HG03095 (cell line): ENCODE measurements around the gene HSPD1.
"Not testable (repeated sequence)": the region's sequence is repeated elsewhere in the genome, so short reads cannot be mapped to it uniquely, and the experiment has no call there.

ENCODE experiments used
- ATAC-seq: cut with Tn5 transposase; IDR thresholded peaks from one replicate; pipeline ENCODE4 v1.9.1; 2021; ENCODE audit warnings: moderate library complexity; ENCODE audit not compliant: unreplicated experiment

The HSPD1 gene

DNA sequence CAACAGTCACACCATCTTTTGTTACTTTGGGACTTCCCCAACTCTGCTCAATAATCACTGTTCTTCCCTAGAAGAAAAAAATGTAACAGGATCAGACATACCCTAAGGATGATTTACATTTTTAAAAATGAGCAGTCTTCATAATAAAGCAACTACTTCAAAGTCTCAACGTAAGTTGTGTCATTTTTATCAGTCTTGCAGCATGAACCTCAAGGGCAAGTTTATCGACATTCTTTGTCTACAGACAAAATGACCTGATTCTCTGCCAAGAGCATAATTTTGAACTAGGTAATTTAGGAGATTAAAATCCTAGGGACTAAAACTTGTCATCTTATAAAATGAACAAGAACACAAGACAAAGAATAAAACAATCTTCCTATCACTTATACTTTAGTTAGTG, 2.3 kb downstream of the HSPD1 start:
- no peak for ATAC-seq

DNA sequence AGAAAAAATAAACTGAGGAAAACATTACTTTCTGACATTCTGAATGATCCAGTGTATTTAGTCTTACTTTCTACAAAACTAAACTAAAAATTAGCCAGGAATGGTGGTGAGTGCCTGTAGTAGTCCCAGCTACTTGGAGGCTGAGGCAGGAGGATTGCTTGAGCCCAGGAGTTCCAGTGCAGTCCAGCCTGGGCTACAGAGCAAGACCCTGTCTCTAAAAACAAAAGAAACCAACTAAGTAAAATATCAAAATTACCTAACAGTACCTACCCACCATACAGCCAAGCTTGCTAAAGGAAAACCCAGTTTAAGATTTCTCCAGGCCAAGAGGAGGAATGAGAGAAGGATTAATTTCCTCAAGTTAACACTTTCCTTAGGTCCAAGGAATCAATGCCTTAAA, 2.9 kb downstream of the HSPD1 start:
- no peak for ATAC-seq

DNA sequence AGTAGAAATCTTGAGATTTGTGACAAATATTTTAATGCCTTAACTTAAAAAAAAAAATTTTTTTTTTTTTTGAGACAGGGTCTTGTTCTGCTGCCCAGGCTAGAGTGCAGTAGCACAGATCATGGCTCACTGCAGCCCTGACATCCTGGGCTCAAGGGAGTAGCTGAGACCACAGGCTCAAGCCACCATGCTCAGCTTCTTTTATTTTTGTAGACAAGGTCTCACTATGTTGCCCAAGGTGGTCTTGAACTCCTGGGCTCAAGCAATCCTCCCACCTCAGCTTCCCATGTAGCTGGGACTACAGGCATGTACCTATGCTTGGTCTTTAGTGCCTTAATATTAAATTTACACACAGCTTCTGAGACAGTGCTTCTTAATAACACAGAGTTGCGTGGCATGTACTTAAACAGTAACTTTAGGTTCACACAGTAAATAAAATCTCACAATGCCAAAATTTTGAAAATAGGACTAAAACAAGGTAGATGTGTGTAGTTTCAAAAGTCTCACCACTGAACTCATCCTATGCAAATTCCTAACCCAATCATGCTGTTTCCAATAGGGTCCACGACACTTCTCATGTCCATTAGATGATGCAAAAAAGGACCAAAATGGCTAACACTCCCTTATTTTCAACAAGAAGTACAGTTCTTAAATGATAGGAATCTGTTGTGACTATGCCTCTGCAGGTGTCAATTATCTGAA, 4.1 kb downstream of the HSPD1 start:
- ATAC-seq: no peak

DNA sequence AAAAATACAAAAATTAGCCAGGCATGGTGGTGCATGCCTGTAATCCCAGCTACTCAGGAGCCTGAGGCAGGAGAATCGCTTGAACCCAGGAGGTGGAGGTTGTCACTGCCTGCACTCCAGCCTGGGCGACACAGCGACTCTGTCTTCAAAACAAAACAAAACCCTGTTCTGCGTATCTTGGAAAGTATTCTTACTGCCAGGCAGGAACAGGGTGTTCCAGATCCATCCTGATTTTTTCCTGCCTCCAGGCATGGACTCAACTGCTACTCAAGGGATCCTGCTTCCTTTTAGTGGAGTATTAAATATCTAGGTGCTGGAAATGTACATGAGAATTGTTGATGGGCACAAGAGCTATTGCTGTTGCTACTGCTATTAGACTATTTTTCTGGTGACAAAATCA, 12.3 kb downstream of the HSPD1 start:
- no peak for ATAC-seq

DNA sequence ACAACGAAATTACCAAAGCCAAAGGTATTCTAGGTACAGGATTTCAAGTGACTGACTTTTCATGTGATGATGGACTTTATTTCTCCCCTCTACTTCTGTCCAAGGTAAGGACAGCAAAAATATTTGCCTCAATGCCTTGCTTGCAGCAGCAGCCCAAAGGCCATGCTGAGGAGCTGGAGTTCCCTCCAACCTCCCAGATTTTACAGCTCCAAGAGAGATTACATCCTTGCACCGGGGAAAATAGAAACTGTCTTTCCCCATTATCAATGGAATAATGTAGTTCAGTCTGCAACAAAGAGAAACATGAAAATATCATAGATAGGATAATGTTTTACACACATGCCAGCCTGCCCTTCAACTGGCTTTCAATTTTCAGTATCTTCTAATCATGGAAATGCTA, 13.5 kb downstream of the HSPD1 start:
- no peak for ATAC-seq

DNA sequence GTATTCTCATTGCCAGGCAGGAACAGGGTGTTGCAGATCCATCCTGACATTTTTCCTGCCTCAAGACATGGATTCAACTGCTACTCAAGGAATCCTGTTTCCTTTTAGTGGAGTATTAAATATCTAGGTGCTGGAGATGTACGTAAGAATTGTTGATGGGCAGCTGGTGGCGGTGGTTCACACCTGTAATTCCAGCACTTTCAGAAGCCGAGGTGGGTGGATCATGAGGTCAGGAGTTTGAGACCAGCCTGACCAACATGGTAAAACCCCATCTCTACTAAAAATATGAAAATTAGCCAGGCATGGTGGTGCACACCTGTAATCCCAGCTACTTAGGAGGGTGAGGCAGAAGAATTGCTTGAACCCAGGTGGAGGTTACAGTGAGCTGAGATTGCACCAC, 15.4 kb downstream of the HSPD1 start:
- not testable (repeated sequence) for ATAC-seq

DNA sequence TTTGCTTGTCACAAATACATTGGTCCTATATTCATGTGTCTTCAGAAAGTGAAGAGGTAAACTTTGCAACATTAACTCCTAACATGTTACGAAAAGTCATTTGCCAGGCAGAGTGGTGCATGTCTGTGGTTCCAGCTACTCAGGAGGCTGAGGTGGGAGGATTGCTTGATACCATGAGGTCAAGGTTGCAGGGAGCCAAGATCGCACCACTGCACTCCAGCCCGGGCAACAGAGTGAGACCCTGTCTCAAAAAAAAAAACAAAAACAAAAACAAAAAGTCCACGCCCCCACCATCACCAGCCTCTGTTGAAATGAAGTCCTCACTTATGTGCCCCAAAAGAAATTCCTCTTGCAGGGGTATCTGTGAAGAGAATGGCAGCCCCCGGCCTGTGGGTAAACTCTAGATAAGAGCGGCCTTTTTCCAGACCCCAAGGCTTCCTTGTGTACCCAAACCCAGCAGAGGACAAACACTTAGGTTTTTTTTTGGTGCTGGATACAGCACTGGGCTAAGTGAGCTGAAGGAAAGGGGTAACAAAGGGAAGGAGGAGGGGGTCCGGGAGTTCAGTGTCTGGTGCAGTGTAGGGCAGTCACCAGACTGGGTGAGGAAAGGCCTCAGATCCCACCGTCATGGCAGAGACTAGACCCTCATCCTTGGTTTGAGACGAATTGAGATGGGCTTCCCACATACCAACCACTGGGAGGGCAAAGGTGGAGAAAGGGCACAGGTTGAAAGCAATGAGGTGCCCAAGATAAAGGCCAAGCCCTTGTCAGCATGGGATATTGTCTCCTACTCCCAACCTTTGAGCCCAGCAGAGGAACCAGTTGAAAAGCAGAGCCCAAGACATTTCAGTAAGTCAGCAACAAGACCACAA, 19.2 kb downstream of the HSPD1 start:
- ATAC-seq: no peak

DNA sequence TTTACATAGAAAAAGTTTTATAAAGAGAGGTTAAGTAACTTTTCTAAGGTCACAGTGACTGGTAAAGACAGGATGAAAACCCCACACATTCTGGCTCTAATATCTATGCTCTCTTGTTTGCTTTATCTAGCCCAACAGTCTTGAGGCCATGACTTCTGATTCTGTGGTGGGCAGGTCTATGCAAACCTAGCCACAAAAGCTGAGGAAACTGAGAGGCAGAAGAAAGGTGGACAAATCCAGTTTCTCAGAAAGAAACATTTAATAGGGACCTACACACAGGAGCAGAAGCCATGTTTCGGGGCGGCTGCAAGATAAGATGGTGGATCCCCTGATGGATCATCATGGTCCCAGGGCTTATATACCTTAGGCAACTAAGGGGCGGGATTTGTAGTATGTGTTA, 21.8 kb downstream of the HSPD1 start:
- ATAC-seq: no peak

DNA sequence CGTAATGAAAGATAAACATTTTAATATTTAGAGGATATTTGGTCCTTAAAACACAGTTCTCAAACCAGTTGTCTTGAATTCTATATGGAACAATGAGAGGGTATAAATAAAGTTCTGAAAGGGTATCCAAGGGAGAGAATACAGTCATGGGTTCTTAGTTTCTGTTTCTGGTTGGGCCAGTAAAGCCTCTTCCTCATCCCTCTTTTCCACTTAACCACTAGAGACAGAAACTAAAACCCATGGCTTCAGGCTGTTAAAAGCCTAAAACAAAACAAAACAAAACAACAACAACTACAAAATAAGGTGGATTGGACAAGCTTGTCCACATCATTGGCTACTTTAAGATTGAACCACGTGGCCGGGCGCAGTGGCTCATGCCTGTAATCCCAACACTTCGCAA, 27.5 kb downstream of the HSPD1 start:
- no peak for ATAC-seq

DNA sequence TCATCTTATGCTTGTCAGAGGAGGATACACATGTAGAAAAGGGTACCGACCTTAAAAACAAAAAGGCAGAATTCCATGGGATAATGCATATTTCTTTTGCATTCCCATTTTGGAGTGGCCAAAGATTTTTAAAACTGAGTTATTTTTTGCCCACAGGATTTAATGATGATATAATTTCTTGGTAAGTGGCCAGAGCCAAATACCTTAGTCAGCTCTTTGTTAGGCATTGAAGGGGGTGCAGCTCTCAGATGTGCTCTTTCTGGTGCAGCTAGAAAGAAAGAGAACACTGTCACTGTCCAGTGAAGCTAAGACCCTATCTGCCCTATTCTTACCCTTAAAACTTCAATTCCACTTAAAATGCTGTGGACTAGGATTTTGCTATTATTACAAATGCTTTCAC, 35.5 kb downstream of the HSPD1 start:
- ATAC-seq: no peak

DNA sequence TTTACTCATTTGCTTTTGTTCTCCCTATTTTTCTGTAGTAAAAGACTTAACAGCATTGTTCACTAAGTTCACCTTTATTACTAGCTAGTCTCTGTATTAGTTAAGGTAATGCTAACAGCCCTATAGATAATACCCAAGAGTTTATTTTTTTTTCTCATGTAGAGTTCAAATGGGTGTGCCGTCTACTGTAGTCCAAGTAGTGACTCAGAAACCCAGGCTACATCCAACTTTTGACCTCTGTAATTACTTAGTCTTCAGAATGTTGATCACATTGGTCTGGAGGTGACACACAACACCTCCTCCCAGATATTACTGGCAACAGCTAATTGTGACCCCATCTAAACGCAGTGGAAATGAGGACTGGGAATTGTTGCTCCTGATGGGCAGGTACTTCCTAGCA, 38.6 kb downstream of the HSPD1 start:
- ATAC-seq: no peak

DNA sequence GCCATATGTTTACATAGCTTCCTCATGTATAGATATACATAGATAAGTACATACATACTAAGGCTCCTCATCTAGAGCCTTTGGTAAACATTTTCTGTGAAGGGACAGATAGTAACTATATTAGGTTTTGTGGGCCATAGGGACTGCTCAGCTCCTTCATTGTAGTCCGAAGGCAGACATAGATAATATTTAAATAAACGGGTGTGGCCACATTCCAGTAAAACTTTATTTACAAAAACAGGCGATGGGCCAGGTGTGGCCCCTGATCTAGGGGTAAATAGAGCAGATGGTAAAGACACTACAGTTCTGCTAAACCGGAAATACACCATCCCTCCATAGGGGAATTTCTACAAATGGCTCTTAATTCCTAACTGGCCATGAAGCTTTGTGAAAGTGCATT, 39.0 kb downstream of the HSPD1 start:
- no peak for ATAC-seq

DNA sequence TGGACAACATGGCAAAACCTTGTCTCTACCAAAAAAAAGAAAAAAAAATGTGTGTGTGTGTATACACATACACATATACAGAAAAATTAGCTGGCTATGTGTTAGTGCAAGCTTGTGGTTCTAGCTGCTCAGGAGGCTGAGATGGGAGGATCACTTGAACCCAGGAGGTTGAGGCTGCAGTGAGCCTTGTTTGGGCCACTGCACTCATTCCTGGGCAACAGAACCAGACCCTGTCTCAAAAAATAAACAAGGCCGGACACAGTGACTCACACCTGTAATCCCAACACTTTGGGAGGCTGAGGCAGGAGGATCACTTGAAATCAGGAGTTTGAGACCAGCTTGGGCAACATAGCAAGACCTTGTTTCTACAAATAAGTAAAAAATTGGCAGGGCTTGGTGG, 44.2 kb downstream of the HSPD1 start:
- ATAC-seq: no peak

DNA sequence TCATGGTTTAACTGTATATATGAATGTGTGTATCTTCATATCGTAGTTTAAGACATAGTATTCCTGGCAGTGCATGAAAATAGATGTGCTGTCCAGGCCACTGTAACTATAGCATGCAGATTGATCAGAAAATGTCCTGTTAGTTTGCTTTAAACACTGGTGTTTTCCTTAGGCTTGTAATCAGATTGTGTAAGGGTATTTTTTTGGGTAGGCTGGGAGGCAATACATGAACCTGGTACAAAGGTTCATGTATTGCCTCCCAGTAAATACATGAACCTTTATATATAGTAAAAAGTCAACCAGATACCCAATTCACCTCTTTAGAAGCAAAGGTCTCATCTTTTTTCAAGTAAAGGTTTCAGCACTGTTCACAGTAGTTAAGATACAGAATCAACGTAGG, 44.7 kb downstream of the HSPD1 start:
- ATAC-seq: no peak

DNA sequence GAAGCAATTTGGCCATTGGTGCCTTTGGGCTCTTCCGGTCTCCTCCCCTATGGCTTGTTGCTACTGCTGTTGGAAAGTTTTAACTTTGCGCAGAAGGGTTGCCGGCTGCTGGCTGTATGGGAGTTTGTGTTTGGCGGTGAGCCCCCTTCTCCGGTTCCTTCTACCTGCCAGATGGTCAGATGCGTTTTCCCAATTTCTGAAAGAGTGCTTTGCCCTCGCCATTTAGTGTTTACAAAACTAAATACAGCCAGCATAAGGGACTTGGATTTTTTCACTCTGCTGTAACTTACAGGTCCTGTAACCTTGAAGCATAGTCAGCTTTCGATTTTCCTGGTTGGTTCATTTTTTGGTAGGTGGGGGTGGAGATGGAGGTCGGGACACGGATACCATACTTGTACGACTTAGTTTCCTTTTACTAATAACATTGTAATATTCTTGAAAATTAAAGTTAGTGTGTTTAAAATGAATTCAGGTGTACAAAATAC, 45.7 kb downstream of the HSPD1 start:
- peak; percentile 30 for ATAC-seq

DNA sequence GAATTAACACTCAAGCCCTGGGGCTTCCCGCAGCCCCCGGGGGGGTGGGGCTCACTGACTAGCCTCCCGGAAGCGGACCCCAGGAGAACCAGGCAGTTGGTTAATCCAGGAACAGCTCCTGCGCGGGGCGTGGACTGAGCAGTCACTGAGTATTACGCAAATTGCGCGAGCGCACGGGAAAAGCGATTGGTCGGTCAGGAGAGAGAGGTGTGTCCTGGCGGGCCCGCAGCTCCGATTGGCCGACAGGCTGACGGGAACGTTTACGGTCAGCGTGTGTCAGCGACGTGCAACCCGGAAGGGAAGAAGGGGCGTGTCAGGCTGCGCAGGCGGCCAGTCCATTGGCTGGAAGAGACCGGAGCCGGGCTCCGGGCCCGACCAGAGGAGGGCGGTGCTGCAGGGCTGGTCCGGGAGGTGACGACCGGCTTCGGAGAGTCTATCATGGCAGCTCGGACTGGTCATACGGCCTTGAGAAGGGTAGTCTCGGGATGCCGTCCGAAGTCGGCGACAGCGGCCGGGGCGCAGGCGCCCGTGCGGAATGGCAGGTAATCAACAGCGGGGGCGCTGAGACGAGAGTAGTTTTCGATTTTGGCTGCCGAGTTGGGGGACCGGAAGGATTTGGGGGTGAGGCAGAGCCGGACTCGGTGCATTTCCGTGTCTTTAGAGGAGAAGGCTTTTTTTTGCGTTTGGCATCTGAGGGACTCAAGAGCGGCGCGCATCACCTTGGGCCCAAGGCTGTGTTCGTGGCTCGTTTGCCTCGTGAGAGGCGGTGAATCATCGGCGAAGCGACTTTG, 46.3 kb downstream of the HSPD1 start, which contains the start of gene COQ10B:
Gene COQ10B, plus strand, starts transcription at position 430 of the 791 bp plus-strand sequence. Its CDS starts 9 bp downstream, at position 439.
- ATAC-seq: peak; percentile 95

DNA sequence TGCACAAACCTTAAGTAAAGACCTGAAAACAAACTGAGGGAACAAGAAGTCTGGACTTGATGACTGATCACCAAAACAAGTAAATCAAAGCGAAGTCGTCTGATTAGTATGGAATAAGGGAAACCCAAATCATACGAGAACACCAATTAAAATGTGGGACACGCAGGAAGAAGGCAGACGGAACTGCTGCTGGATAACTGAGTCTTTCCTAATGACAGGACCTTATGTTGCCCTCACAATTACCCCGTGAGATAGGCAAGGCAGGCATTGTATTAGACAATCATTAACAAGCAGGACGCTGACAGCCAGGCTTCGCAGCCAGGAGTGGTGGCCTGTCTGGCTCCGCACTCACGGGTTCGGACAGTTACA, 46.9 kb downstream of the HSPD1 start:
- ATAC-seq: no peak

DNA sequence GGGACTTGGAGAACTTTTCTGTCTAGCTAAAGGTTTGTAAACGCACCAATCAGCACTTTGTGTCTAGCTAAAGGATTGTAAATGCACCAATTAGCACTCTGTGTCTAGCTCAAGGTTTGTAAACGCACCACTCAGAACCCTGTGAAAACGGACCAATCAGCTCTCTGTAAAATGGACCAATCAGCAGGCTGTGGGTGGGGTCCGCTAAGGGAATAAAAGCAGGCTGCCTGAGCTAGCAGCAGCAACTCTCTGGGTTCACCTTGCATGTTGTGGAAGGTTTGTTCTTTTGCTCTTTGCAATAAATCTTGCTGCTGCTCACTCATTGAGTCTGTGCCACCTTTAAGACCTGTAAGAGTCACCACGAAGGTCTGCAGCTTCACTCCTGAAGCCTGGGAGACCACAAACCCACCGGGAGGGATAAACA, 48.7 kb downstream of the HSPD1 start:
- not testable (repeated sequence) for ATAC-seq

DNA sequence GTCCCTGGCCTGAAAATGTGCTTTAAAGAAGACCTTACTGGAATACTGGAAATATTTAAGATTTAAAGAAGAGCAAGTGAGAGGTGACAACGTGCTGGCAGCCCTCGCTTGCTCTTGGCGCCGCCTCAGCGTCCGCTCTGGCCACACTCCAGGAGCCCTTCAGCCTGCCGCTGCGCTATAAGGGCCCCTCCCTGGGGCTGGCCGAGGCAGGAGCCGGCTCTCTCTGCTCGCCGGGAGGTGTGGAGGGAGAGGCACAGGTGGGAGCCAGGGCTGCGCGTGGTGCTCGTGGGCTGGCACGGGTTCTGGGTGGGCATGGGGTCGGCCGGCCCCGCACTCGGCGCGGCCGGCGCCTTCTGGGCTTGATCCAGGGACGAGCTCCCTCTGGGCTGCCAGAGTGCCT, 49.2 kb downstream of the HSPD1 start:
- ATAC-seq: no peak

DNA sequence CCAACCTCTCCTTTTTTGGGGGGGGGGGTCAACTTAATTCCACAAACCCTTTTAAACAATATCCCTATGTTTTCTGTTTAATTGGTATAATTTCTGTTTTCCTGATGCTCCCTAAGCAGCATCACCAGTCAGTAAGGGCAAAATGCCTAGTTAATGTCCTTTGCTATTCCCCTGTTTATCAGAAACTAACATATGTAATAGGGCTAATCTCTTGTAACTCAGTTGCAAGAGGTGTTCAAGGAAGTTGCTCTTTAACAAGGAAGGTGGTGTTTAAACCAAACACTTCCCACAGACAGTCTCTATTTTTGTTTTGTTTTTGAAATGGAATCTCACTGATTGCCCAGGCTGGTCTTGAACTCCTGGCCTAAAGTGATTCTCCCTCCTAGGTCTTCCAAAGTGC, 52.8 kb downstream of the HSPD1 start:
- no peak for ATAC-seq

DNA sequence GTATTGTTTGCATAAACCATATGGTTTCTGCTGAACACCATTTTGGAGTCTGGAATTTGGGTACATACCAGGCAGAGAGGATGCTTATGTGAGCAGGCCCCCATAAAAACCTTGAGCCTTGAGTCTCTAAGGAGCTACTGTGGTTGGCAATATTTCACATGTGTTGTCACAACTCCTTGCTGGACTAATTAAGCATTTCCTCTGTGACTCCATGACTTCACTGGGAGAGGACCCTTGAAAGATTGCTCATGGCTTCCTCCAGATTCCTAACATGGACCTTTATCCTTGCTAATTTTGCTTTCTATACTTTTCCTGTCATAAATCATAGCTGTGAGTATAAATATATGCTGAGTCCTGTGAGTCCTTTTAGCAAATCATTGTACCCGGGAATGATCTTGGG, 53.9 kb downstream of the HSPD1 start:
- ATAC-seq: no peak
